ENCODE results near the gene PRR20G. TPM values are rescaled to one million over a fixed set of nuclear protein-coding genes. Genes with fewer than 3 reads are reported as not detected.

Gene PRR20G
- total and polyA plus RNA-seq, 2 of the 8 experiments (the other 6 are each of a cell fraction or from before 2014, with no cell fraction given) = 0.24 TPM; not detected in 1

DNA sequence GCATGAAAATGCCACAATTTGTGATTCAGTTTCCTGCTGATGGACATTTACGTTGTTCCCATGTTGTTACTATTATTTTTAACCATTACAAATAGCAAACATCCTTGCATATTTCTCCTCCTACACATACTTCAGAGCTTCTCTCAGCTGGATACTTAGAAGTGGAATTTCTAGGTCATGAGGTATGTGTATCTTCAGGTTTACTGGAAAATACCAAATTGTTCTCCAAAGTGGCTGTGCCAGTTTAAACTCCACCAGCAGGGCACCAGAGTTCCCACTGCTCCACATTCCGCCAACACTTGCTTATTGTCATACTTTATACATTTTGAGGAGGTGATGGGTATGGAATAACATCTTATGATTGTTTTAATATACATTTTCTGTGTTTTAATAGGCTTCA, 49.2 kb downstream of the PRR20G start (continued):
- TF ChIP-seq, protein P1, sequence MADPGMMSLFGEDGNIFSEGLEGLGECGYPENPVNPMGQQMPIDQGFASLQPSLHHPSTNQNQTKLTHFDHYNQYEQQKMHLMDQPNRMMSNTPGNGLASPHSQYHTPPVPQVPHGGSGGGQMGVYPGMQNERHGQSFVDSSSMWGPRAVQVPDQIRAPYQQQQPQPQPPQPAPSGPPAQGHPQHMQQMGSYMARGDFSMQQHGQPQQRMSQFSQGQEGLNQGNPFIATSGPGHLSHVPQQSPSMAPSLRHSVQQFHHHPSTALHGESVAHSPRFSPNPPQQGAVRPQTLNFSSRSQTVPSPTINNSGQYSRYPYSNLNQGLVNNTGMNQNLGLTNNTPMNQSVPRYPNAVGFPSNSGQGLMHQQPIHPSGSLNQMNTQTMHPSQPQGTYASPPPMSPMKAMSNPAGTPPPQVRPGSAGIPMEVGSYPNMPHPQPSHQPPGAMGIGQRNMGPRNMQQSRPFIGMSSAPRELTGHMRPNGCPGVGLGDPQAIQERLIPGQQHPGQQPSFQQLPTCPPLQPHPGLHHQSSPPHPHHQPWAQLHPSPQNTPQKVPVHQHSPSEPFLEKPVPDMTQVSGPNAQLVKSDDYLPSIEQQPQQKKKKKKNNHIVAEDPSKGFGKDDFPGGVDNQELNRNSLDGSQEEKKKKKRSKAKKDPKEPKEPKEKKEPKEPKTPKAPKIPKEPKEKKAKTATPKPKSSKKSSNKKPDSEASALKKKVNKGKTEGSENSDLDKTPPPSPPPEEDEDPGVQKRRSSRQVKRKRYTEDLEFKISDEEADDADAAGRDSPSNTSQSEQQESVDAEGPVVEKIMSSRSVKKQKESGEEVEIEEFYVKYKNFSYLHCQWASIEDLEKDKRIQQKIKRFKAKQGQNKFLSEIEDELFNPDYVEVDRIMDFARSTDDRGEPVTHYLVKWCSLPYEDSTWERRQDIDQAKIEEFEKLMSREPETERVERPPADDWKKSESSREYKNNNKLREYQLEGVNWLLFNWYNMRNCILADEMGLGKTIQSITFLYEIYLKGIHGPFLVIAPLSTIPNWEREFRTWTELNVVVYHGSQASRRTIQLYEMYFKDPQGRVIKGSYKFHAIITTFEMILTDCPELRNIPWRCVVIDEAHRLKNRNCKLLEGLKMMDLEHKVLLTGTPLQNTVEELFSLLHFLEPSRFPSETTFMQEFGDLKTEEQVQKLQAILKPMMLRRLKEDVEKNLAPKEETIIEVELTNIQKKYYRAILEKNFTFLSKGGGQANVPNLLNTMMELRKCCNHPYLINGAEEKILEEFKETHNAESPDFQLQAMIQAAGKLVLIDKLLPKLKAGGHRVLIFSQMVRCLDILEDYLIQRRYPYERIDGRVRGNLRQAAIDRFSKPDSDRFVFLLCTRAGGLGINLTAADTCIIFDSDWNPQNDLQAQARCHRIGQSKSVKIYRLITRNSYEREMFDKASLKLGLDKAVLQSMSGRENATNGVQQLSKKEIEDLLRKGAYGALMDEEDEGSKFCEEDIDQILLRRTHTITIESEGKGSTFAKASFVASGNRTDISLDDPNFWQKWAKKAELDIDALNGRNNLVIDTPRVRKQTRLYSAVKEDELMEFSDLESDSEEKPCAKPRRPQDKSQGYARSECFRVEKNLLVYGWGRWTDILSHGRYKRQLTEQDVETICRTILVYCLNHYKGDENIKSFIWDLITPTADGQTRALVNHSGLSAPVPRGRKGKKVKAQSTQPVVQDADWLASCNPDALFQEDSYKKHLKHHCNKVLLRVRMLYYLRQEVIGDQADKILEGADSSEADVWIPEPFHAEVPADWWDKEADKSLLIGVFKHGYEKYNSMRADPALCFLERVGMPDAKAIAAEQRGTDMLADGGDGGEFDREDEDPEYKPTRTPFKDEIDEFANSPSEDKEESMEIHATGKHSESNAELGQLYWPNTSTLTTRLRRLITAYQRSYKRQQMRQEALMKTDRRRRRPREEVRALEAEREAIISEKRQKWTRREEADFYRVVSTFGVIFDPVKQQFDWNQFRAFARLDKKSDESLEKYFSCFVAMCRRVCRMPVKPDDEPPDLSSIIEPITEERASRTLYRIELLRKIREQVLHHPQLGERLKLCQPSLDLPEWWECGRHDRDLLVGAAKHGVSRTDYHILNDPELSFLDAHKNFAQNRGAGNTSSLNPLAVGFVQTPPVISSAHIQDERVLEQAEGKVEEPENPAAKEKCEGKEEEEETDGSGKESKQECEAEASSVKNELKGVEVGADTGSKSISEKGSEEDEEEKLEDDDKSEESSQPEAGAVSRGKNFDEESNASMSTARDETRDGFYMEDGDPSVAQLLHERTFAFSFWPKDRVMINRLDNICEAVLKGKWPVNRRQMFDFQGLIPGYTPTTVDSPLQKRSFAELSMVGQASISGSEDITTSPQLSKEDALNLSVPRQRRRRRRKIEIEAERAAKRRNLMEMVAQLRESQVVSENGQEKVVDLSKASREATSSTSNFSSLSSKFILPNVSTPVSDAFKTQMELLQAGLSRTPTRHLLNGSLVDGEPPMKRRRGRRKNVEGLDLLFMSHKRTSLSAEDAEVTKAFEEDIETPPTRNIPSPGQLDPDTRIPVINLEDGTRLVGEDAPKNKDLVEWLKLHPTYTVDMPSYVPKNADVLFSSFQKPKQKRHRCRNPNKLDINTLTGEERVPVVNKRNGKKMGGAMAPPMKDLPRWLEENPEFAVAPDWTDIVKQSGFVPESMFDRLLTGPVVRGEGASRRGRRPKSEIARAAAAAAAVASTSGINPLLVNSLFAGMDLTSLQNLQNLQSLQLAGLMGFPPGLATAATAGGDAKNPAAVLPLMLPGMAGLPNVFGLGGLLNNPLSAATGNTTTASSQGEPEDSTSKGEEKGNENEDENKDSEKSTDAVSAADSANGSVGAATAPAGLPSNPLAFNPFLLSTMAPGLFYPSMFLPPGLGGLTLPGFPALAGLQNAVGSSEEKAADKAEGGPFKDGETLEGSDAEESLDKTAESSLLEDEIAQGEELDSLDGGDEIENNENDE (IDR thresholded peaks at IDR 0.05; ENCODE audit: insufficient replicate concordance, low read length) = no peak
- TF ChIP-seq, protein P2, sequence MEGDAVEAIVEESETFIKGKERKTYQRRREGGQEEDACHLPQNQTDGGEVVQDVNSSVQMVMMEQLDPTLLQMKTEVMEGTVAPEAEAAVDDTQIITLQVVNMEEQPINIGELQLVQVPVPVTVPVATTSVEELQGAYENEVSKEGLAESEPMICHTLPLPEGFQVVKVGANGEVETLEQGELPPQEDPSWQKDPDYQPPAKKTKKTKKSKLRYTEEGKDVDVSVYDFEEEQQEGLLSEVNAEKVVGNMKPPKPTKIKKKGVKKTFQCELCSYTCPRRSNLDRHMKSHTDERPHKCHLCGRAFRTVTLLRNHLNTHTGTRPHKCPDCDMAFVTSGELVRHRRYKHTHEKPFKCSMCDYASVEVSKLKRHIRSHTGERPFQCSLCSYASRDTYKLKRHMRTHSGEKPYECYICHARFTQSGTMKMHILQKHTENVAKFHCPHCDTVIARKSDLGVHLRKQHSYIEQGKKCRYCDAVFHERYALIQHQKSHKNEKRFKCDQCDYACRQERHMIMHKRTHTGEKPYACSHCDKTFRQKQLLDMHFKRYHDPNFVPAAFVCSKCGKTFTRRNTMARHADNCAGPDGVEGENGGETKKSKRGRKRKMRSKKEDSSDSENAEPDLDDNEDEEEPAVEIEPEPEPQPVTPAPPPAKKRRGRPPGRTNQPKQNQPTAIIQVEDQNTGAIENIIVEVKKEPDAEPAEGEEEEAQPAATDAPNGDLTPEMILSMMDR (IDR thresholded peaks at IDR 0.05; ENCODE audit: control extremely low read depth in 1 of 3, insufficient read depth in 1 of 3, low read depth in 1 of 3, low read length in 3 of 3) = no peak
- TF ChIP-seq SP1 (IDR thresholded peaks at IDR 0.05; ENCODE audit: low read depth, low read length) (no peak), YY1 (IDR thresholded peaks at IDR 0.05; ENCODE audit: low read depth, low read length) (no peak), TCF12 (IDR thresholded peaks at IDR 0.05; ENCODE audit: low read depth, low read length) (no peak), HDAC2 (IDR thresholded peaks at IDR 0.05; ENCODE audit: borderline replicate concordance in 1 of 2, low read depth in 2 of 2, low read length in 2 of 2) (no peak), SP4 (IDR thresholded peaks at IDR 0.05; ENCODE audit: low read length) (no peak)
